Mucosa of rectum (tissue), 2 donors: ENCODE data around the gene DUSP16.

Experiments
- H3K27ac ChIP-seq, 2 donors: one replicate each; pipeline ENCODE4 v1.7.0; 2013; ENCODE audit warnings: inconsistent platforms in 2 of 2, low read depth in 2 of 2, low read length in 2 of 2
- H3K27me3 ChIP-seq, 2 donors: one replicate each; pipeline ENCODE4 v1.7.0; 2013; ENCODE audit warnings: low read length in 2 of 2; ENCODE audit not compliant: control insufficient read depth in 2 of 2, insufficient read depth in 2 of 2
- H3K36me3 ChIP-seq, 2 donors: one replicate each; pipeline ENCODE4 v1.7.0; 2013; ENCODE audit warnings: low read length in 2 of 2; ENCODE audit not compliant: control insufficient read depth in 2 of 2, insufficient read depth in 2 of 2
- H3K4me1 ChIP-seq, 2 donors: one replicate each; pipeline ENCODE4 v1.7.0; 2013; ENCODE audit warnings: low read length in 2 of 2, mild to moderate bottlenecking in 1 of 2; ENCODE audit not compliant: control insufficient read depth in 2 of 2, insufficient read depth in 2 of 2
- H3K4me3 ChIP-seq, 2 donors: one replicate each; pipeline ENCODE4 v1.7.0; 2013; ENCODE audit warnings: low read length in 2 of 2
- H3K9ac ChIP-seq, 2 donors: one replicate each; pipeline ENCODE4 v1.7.0; 2013; ENCODE audit warnings: low read length in 2 of 2, low read depth in 1 of 2, mild to moderate bottlenecking in 1 of 2
- H3K9me3 ChIP-seq, 2 donors: one replicate each; pipeline ENCODE4 v1.7.0; 2013; ENCODE audit warnings: low read length in 2 of 2; ENCODE audit not compliant: control insufficient read depth in 2 of 2
- donor health status: healthy.
- donor health status: Normal muscosa, but diverticular disease.

DUSP16 gene

GRCh38 chr12:12467264-12467663 is 95.4 kb downstream of the DUSP16 start:
- Histone ChIP-seq H3K36me3 (peaks cover 2 to 9% of the 10 kb centered on the region in 2 donors), H3K4me1 (no peaks in the 10 kb centered on the region), H3K4me3 (no peak overlapping the region), H3K9ac (no peak overlapping the region), H3K27ac (peak overlapping the region in 1 of 2 donors; percentile 43), H3K27me3 (no peaks in the 10 kb centered on the region), H3K9me3 (no peaks in the 10 kb centered on the region)

- no peaks in the 10 kb centered on the region for H3K4me1 ChIP-seq
- no peak overlapping the region for H3K4me3 ChIP-seq
- H3K27me3 ChIP-seq, result no peaks in the 10 kb centered on the region
- peak overlapping the region; percentile 39 to 61 for H3K27ac ChIP-seq
- H3K9ac ChIP-seq, result no peak overlapping the region
- no peaks in the 10 kb centered on the region for H3K9me3 ChIP-seq
- peaks cover 2 to 9% of the 10 kb centered on the region in 2 donors for H3K36me3 ChIP-seq
These were observed 96.5 kb downstream of the DUSP16 start for GRCh38 chr12:12466157-12466556.

GRCh38 chr12:12465522-12465921 is 97.1 kb downstream of the DUSP16 start:
- no peaks in the 10 kb centered on the region for H3K9me3 ChIP-seq
- H3K4me3 ChIP-seq, result no peak overlapping the region
- H3K27ac ChIP-seq, result peak overlapping the region in 1 of 2 donors; percentile 39
- no peaks in the 10 kb centered on the region for H3K27me3 ChIP-seq
- H3K9ac ChIP-seq, result no peak overlapping the region
- no peaks in the 10 kb centered on the region for H3K4me1 ChIP-seq
- peaks cover 2 to 9% of the 10 kb centered on the region in 2 donors for H3K36me3 ChIP-seq

GRCh38 chr12:12461923-12462315 is 100.7 kb downstream of the DUSP16 start:
- H3K4me1 ChIP-seq, result no peaks in the 10 kb centered on the region
- no peaks in the 10 kb centered on the region for H3K27me3 ChIP-seq
- H3K27ac ChIP-seq, result no peak overlapping the region
- no peak overlapping the region for H3K4me3 ChIP-seq
- H3K36me3 ChIP-seq, result peaks cover 2 to 4% of the 10 kb centered on the region in 2 donors
- no peaks in the 10 kb centered on the region for H3K9me3 ChIP-seq
- no peak overlapping the region for H3K9ac ChIP-seq

GRCh38 chr12:12460935-12461922 is 101.4 kb downstream of the DUSP16 start:
- Histone ChIP-seq H3K27ac (no peak overlapping the region), H3K9me3 (no peaks in the 10 kb centered on the region), H3K9ac (no peak overlapping the region), H3K27me3 (no peaks in the 10 kb centered on the region), H3K4me3 (no peak overlapping the region), H3K36me3 (peaks cover 0 to 1% of the 10 kb centered on the region in 2 donors), H3K4me1 (no peaks in the 10 kb centered on the region)

- Histone ChIP-seq H3K4me1 (peaks cover 0 to 5% of the 10 kb centered on the region in 2 donors), H3K27ac (no peak overlapping the region), H3K36me3 (no peaks in the 10 kb centered on the region), H3K4me3 (no peak overlapping the region), H3K9me3 (no peaks in the 10 kb centered on the region), H3K9ac (no peak overlapping the region), H3K27me3 (no peaks in the 10 kb centered on the region)
These were observed 106.0 kb downstream of the DUSP16 start for GRCh38 chr12:12456637-12457036.

- H3K4me3 ChIP-seq, result no peak overlapping the region
- H3K27me3 ChIP-seq, result no peaks in the 10 kb centered on the region
- peaks cover 3 to 11% of the 10 kb centered on the region in 2 donors for H3K4me1 ChIP-seq
- no peaks in the 10 kb centered on the region for H3K36me3 ChIP-seq
- H3K27ac ChIP-seq, result no peak overlapping the region
- no peak overlapping the region for H3K9ac ChIP-seq
- H3K9me3 ChIP-seq, result no peaks in the 10 kb centered on the region
These were observed 108.3 kb downstream of the DUSP16 start for GRCh38 chr12:12454315-12454714.

GRCh38 chr12:12453635-12454034 is 109.0 kb downstream of the DUSP16 start:
- Histone ChIP-seq H3K27me3 (no peaks in the 10 kb centered on the region), H3K9me3 (no peaks in the 10 kb centered on the region), H3K9ac (no peak overlapping the region), H3K36me3 (no peaks in the 10 kb centered on the region), H3K27ac (no peak overlapping the region), H3K4me1 (peaks cover 3 to 11% of the 10 kb centered on the region in 2 donors), H3K4me3 (no peak overlapping the region)

GRCh38 chr12:12452326-12452902 is 110.2 kb downstream of the DUSP16 start:
- H3K27me3 ChIP-seq, result no peaks in the 10 kb centered on the region
- no peaks in the 10 kb centered on the region for H3K9me3 ChIP-seq
- no peak overlapping the region for H3K9ac ChIP-seq
- H3K36me3 ChIP-seq, result no peaks in the 10 kb centered on the region
- peaks cover 3 to 11% of the 10 kb centered on the region in 2 donors for H3K4me1 ChIP-seq
- no peak overlapping the region for H3K27ac ChIP-seq
- no peak overlapping the region for H3K4me3 ChIP-seq

GRCh38 chr12:12451098-12451497 is 111.6 kb downstream of the DUSP16 start:
- Histone ChIP-seq H3K9me3 (no peaks in the 10 kb centered on the region), H3K4me1 (peaks cover 3 to 11% of the 10 kb centered on the region in 2 donors), H3K9ac (no peak overlapping the region), H3K27ac (peak overlapping the region in 1 of 2 donors; percentile 35), H3K36me3 (no peaks in the 10 kb centered on the region), H3K27me3 (no peaks in the 10 kb centered on the region), H3K4me3 (peak overlapping the region in 1 of 2 donors; percentile 22)
